ENCODE results near the gene KISS1R. TPM values are rescaled to one million over a fixed set of nuclear protein-coding genes. Genes with fewer than 3 reads are reported as not detected.
A peak's percentile ranks its signal among the peaks of the same experiment; 100 is the strongest.

The KISS1R gene
- total RNA-seq, 1 donor from 2014 or later: not detected

- intact Hi-C loops (cut with DNase I): no loop called here
- no peak for DNase-seq (ENCODE audit: low spot score)
These were observed 962 bp downstream of the KISS1R start for GRCh38 chr19:918152-918437.

- intact Hi-C loops (cut with DNase I): no loop called here
- DNase-seq (ENCODE audit: low spot score): no peak
These were observed 1.5 kb downstream of the KISS1R start for GRCh38 chr19:918481-919198.

DNA sequence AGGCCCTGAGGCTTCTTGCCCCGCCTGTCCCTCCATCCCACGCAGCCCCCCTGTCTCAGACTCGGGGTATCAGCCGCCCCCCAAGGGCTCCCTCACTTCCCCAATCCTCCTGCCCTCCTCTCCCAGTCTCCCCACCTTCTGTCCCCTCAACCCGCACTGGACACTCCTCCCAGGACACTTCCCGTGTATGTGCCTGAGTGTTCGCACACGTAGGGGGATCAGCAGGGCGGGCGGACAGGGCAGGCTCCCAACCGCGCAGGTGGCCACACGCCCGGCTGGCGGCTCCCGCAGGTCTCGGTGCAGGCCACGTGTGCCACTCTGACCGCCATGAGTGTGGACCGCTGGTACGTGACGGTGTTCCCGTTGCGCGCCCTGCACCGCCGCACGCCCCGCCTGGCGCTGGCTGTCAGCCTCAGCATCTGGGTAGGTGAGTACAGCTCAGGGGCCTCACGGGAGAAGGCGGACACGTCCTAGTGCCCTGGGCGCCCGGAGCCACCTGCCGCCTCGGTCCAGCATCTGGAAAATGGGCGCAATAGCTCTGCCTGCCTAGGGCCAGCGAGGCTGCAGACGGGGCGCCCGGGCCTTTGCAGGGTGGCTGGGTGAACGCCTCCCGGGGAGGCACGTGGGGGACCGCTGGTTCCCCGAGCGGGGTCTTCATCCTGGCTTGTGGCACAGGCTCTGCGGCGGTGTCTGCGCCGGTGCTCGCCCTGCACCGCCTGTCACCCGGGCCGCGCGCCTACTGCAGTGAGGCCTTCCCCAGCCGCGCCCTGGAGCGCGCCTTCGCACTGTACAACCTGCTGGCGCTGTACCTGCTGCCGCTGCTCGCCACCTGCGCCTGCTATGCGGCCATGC is 2.3 kb downstream of the KISS1R start:
- intact Hi-C loops (cut with DNase I): loop anchor here (5.0 to 10.0 kb wide), 2 partner anchors 62 to 175 kb away; partner anchors contain the start of genes CFD and POLR2E
- DNase-seq (ENCODE audit: low spot score): no peak

DNA sequence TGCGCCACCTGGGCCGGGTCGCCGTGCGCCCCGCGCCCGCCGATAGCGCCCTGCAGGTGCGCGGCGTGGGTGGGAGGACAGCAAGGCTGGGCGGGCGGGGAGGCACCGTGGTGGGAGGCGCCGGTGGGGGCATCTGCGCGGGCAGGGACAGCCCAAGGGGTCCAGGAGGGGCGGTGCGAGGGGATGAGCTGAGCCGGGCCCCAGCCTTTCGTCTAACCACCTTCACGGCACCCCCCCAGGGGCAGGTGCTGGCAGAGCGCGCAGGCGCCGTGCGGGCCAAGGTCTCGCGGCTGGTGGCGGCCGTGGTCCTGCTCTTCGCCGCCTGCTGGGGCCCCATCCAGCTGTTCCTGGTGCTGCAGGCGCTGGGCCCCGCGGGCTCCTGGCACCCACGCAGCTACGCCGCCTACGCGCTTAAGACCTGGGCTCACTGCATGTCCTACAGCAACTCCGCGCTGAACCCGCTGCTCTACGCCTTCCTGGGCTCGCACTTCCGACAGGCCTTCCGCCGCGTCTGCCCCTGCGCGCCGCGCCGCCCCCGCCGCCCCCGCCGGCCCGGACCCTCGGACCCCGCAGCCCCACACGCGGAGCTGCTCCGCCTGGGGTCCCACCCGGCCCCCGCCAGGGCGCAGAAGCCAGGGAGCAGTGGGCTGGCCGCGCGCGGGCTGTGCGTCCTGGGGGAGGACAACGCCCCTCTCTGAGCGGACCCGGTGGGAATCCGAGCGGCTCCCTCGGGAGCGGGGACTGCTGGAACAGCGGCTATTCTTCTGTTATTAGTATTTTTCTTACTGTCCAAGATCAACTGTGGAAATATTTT is 3.1 kb downstream of the KISS1R start:
- intact Hi-C loops (cut with DNase I): loop anchor here (5.0 to 10.0 kb wide), 2 partner anchors 63 to 175 kb away; partner anchors contain the start of genes CFD and POLR2E
- DNase-seq (ENCODE audit: low spot score): no peak

GRCh38 chr19:924553-925086 is 7.5 kb downstream of the KISS1R start:
- no peak for DNase-seq (ENCODE audit: low spot score)
- intact Hi-C loops (cut with DNase I): loop anchor here (5.0 to 10.0 kb wide), 3 partner anchors 67 to 318 kb away; partner anchors contain the start of genes ATP5F1D, CFD and POLR2E

DNA sequence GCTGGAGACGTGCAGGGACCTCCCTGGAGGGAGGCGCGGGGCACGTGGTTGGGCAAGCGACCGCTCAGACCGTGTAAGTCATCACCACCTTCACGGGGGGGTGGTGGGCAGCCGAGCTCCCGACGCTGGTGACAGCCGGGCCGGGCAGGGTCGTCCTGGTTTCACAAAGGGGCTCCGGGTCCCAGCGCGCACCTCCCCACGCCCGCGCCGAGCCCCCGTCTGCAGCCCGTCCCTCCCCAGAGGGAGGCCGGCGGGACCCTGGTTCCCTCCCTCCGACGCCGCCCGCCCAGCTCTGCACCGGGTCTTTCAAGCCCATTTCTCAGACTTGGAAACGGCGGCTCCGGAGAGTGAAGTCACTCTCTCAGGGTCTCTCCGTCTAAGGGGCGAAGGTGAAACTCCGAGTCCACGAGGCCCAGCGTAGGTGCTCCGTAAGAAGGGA is 8.0 kb downstream of the KISS1R start:
- intact Hi-C loops (cut with DNase I): loop anchor here (5.0 to 10.0 kb wide), 2 partner anchors 170 to 317 kb away; partner anchors contain the start of genes ATP5F1D and POLR2E
- no peak for DNase-seq (ENCODE audit: low spot score)

DNA sequence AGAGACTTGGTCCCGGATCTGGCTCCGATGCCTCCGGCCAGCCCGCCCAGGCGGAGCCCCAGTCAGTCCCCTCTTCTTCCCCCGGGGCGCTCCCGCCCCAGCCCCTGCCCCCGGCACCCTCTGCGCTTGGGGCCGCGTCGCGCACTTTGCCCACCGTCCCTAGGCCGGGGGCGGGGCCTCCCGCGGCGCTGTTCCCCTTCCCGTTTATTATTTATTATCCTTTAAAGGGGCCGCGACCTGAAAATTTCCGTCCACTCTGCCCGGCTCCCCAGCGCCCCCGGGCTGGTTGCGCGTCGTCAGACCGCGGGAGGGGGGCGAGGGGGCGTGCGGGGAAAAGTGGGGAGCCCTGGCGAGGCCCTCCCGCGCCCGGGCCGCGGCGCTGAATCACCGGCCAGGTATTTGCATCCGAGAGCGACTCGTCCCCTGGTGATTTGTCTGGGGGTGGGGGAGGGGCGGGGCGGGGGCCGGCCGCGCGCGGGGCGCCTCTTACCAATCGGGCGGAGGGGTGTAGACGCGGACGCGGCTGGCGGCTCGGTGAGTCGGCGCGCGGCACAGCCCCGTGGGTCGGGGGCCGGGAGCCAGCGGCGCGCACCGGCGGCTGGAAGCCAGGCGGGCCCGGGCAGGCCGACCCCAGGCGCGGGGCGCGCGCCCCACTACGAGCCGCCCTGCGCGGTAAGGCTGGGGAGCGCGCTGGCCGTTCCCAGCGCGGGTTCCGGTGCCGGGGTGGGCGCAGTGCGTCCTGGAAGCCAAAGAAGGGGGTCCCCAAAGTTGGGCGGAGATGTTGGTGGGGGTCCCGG is 8.6 kb downstream of the KISS1R start, which contains the start of gene ARID3A:
Gene ARID3A, plus strand, starts transcription at position 510 of the 797 bp plus-strand sequence. CDS start 3,494 bp downstream, outside the sequence.
- intact Hi-C loops (cut with DNase I): loop anchor here (5.0 to 10.0 kb wide), 2 partner anchors 169 to 317 kb away; partner anchors contain the start of genes ATP5F1D and POLR2E
- peak; percentile 90 for DNase-seq (ENCODE audit: low spot score)

DNA sequence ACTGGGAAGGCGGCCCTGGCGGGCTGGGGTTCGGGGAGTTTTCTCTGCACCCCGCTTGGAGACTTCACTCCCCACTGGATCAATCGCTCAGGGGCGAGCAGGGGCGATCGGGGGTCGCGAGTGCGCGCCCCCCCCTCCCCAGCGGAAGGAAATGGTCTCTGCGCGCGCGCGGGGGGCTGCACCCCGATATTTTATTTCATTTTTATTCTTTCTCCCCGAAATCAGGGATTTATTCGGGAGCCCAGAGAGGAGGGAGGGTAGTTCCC is 9.1 kb downstream of the KISS1R start:
- intact Hi-C loops (cut with DNase I): loop anchor here (5.0 to 10.0 kb wide), 2 partner anchors 169 to 316 kb away; partner anchors contain the start of genes ATP5F1D and POLR2E
- no peak for DNase-seq (ENCODE audit: low spot score)

- DNase-seq (ENCODE audit: low spot score): peak; percentile 90
- intact Hi-C loops (cut with DNase I): loop anchor here (5.0 to 10.0 kb wide), 2 partner anchors 168 to 316 kb away; partner anchors contain the start of genes ATP5F1D and POLR2E
These were observed 9.6 kb downstream of the KISS1R start for GRCh38 chr19:926589-927350.

DNA sequence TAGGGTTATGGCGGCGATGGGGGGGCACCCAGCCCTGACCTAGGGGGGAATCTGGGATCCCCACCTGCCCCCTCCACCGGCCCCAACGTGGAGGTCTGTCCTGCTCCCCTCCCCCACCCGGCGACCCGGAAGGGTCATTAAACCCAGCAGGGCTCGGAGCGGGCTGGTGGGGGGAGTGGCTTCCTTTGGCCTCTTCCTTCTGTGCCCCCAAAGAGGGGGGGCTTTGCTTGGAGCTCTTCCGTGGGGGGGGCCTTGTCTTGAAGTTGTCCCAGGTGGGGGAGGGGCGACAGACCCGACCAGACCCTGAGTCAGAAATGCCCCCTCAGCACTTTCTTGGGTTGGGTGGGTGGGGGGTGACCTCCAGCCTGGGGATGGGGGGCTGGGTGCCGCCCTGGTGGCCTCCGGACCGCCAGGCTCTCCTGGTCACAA is 10.2 kb downstream of the KISS1R start:
- intact Hi-C loops (cut with DNase I): loop anchor here (5.0 to 10.0 kb wide), 2 partner anchors 167 to 315 kb away; partner anchors contain the start of genes ATP5F1D and POLR2E
- no peak for DNase-seq (ENCODE audit: low spot score)

- DNase-seq (ENCODE audit: low spot score): no peak
- intact Hi-C loops (cut with DNase I): loop anchor here (5.0 to 10.0 kb wide), 2 partner anchors 167 to 314 kb away; partner anchors contain the start of genes ATP5F1D and POLR2E
These were observed 10.8 kb downstream of the KISS1R start for GRCh38 chr19:927780-928401.

DNA sequence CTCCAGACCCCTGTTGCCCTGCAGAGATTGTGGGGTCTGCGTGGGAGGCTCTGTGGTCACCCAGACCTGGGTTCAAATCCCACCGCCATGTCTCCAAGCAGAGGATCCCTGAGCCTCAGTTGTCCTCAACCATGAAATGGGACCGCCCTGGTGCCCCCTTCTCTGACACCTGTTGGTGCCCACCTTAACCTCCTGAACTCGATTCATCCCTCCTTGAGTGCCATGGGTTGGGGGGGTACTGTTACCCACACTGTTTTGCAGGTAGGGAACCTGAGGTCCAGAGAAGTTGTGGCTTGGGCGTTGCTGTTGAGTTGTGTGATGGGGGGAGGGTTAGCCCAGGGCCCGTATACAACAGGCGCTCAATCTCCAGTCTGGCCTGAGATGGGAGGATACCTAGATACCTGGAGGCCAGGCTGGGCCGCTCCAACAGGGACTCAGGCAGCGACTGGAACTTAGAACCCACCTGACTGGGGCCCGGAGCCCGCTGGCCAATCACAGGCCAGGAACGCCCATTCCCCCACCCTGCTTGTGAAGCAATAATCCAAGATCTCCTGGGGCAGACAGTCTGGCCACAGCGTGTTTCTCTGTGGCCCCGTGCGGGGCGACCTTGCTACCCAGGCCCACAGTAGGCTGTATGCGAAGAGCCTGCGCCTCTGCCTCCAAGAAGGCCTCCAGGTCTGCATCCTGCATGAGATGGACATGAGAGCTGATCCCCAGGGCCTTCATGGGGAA is 11.5 kb downstream of the KISS1R start:
- no peak for DNase-seq (ENCODE audit: low spot score)
- intact Hi-C loops (cut with DNase I): loop anchor here (5.0 to 10.0 kb wide), 2 partner anchors 166 to 314 kb away; partner anchors contain the start of genes ATP5F1D and POLR2E

DNA sequence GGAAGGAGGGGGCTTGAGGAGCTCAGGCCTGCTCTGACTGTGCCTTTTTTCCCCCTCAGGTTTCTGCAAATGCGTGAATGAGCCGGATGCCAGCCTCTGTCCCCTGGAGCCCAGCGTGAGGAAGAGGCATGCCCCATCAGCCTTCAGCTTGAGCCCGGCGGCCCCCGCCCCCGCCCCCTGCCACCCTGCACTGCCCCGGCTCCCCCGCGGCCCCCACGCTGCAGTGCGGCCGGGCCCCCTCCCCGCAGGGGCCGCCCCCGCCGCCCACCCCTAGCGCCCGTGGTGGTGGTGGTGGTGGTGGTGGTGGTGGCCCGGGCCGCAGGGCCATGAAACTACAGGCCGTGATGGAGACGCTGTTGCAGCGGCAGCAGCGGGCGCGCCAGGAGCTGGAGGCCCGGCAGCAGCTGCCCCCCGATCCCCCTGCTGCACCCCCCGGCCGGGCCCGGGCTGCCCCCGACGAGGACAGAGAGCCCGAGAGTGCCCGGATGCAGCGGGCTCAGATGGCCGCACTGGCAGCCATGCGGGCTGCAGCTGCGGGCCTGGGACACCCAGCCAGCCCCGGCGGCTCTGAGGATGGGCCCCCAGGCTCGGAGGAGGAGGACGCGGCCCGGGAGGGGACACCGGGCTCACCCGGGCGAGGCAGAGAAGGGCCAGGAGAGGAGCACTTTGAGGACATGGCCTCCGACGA is 12.2 kb downstream of the KISS1R start:
- intact Hi-C loops (cut with DNase I): loop anchor here (5.0 to 10.0 kb wide), 2 partner anchors 165 to 313 kb away; partner anchors contain the start of genes ATP5F1D and POLR2E
- no peak for DNase-seq (ENCODE audit: low spot score)

- intact Hi-C loops (cut with DNase I): loop anchor here (5.0 to 10.0 kb wide), 2 partner anchors 165 to 312 kb away; partner anchors contain the start of genes ATP5F1D and POLR2E
- DNase-seq (ENCODE audit: low spot score): no peak
These were observed 12.7 kb downstream of the KISS1R start for GRCh38 chr19:929891-930258.

- DNase-seq (ENCODE audit: low spot score): no peak
- intact Hi-C loops (cut with DNase I): no loop called here
These were observed 14.9 kb downstream of the KISS1R start for GRCh38 chr19:931860-932647.

Data from cardiac septum (tissue), 1 donor.